ENCODE results near the gene SLC44A2. TPM values are rescaled to one million over a fixed set of nuclear protein-coding genes. Genes with fewer than 3 reads are reported as not detected.

Gene SLC44A2
- polyA plus RNA-seq, 1 experiment: 114 TPM

GRCh38 chr19:10634963-10635362, 9.6 kb downstream of the SLC44A2 start:
- Histone ChIP-seq H3K36me3 (ENCODE audit: control insufficient read depth, insufficient read depth, low read length) (peaks cover 23% of the 10 kb centered on the region), H3K27me3 (ENCODE audit: control insufficient read depth, insufficient read depth, low read length) (no peaks in the 10 kb centered on the region), H3K4me3 (ENCODE audit: low read depth, low read length) (no peak overlapping the region)
- DNase-seq (ENCODE audit: low read depth): no peak
- no peak for TF ChIP-seq CTCF (IDR thresholded peaks at IDR 0.05; ENCODE audit: insufficient read depth, low read depth, low read length)
- ChIA-PET CTCF (interaction anchor here (1.4 to 2.7 kb wide), 2 partner anchors 10 to 54 kb away, joined by 7 to 11 read pairs; no protein-coding TSS in a partner anchor), POLR2A (no interaction called here)

- peaks cover 22% of the 10 kb centered on the region for H3K36me3 ChIP-seq (ENCODE audit: control insufficient read depth, insufficient read depth, low read length)
- TF ChIP-seq CTCF (IDR thresholded peaks at IDR 0.05; ENCODE audit: insufficient read depth, low read depth, low read length): no peak
- H3K27me3 ChIP-seq (ENCODE audit: control insufficient read depth, insufficient read depth, low read length): no peaks in the 10 kb centered on the region
- POLR2A ChIA-PET: no interaction called here
- DNase-seq (ENCODE audit: low read depth): no peak
- no peak overlapping the region for H3K4me3 ChIP-seq (ENCODE audit: low read depth, low read length)
- CTCF ChIA-PET: interaction anchor here (2.7 to 16.3 kb wide), 2 partner anchors 8 to 56 kb away, joined by 11 to 374 read pairs; no protein-coding TSS in a partner anchor
Observed at GRCh38 chr19:10636304-10636972, 11.1 kb downstream of the SLC44A2 start.

GRCh38 chr19:10637894-10638293, 12.5 kb downstream of the SLC44A2 start:
- H3K36me3 ChIP-seq (ENCODE audit: control insufficient read depth, insufficient read depth, low read length): peaks cover 25% of the 10 kb centered on the region
- DNase-seq (ENCODE audit: low read depth): no peak
- H3K27me3 ChIP-seq (ENCODE audit: control insufficient read depth, insufficient read depth, low read length): no peaks in the 10 kb centered on the region
- ChIA-PET POLR2A (no interaction called here), CTCF (interaction anchor here (16.3 kb wide), 1 partner anchor 57 kb away, joined by 374 read pairs; no protein-coding TSS in a partner anchor)
- H3K4me3 ChIP-seq (ENCODE audit: low read depth, low read length): no peak overlapping the region
- no peak for TF ChIP-seq CTCF (IDR thresholded peaks at IDR 0.05; ENCODE audit: insufficient read depth, low read depth, low read length)

GRCh38 chr19:10639836-10640235, 14.5 kb downstream of the SLC44A2 start:
- POLR2A ChIA-PET: no interaction called here
- CTCF ChIA-PET: interaction anchor here (1.8 to 16.3 kb wide), 2 partner anchors 15 to 59 kb away, joined by 5 to 374 read pairs; partner anchors contain the start of gene SLC44A2
- Histone ChIP-seq H3K4me3 (ENCODE audit: low read depth, low read length) (no peak overlapping the region), H3K27me3 (ENCODE audit: control insufficient read depth, insufficient read depth, low read length) (no peaks in the 10 kb centered on the region), H3K36me3 (ENCODE audit: control insufficient read depth, insufficient read depth, low read length) (peaks cover 26% of the 10 kb centered on the region)
- DNase-seq (ENCODE audit: low read depth): no peak
- TF ChIP-seq CTCF (IDR thresholded peaks at IDR 0.05; ENCODE audit: insufficient read depth, low read depth, low read length): no peak

- no peak for TF ChIP-seq CTCF (IDR thresholded peaks at IDR 0.05; ENCODE audit: insufficient read depth, low read depth, low read length)
- POLR2A ChIA-PET: no interaction called here
- Histone ChIP-seq H3K4me3 (ENCODE audit: low read depth, low read length) (no peak overlapping the region), H3K27me3 (ENCODE audit: control insufficient read depth, insufficient read depth, low read length) (no peaks in the 10 kb centered on the region), H3K36me3 (ENCODE audit: control insufficient read depth, insufficient read depth, low read length) (peaks cover 22% of the 10 kb centered on the region)
- CTCF ChIA-PET: interaction anchor here (0.7 to 16.3 kb wide), 3 partner anchors 15 to 60 kb away, joined by 3 to 374 read pairs (median 5); partner anchors contain the start of gene SLC44A2
- no peak for DNase-seq (ENCODE audit: low read depth)
Observed at GRCh38 chr19:10640361-10640760, 15.0 kb downstream of the SLC44A2 start.
